IMR-90 (cell line): Measurements from ENCODE around the gene PPP3CA. TPM values are rescaled to one million over a fixed set of nuclear protein-coding genes. Genes with fewer than 3 reads are reported as not detected.

Source experiments
- ATAC-seq: fragments of 200-7000 bp; cut with Tn5 transposase; 2 replicates; pipeline ENCODE4 v1.9.1; 2020; ENCODE audit warnings: low read depth, mild to moderate bottlenecking, moderate library complexity
- BruUV-seq: library from RNA; stranded (reverse); fragments of 400-500 nt; replicated peaks from 2 replicates; lab custom pipeline; 2021; lab: Mats Ljungman, UMichigan
- CTCF ChIA-PET: fragments of 300-600 bp; formaldehyde crosslinking; extraction: SDS; loops from one replicate; lab custom pipeline; 2021; ENCODE audit warnings: antibody characterized with exemption; lab: Yijun Ruan, JAX
- POLR2A ChIA-PET: fragments of 300-600 bp; sonication (Branson Sonifier 250); formaldehyde crosslinking; loops from one replicate; lab custom pipeline; 2022; ENCODE audit warnings: antibody characterized with exemption; ENCODE audit not compliant: unreplicated experiment; lab: Charles Lee
- DNase-seq: peaks from one replicate; pipeline ENCODE4 v3.0.0; 2013
- H2AFZ ChIP-seq: replicated peaks from 2 replicates; pipeline ENCODE3; 2013; ENCODE audit warnings: low read length, mild to moderate bottlenecking; ENCODE audit not compliant: poor library complexity
- H2AK5ac ChIP-seq: 2 replicates; pipeline ENCODE4 v1.6.1; 2013; ENCODE audit warnings: low read depth, low read length, inconsistent platforms
- H2AK9ac ChIP-seq: replicated peaks from 2 replicates; pipeline ENCODE3; 2013; ENCODE audit warnings: mild to moderate bottlenecking, low read depth, low read length, moderate library complexity; ENCODE audit not compliant: poor library complexity
- H2BK120ac ChIP-seq: 2 replicates; pipeline ENCODE4 v1.6.1; 2013; ENCODE audit warnings: low read depth, low read length, inconsistent platforms
- H2BK15ac ChIP-seq: 3 replicates; pipeline ENCODE4 v1.6.1; 2013; ENCODE audit warnings: low read depth, low read length, inconsistent platforms
- H2BK20ac ChIP-seq: 2 replicates; pipeline ENCODE4 v1.6.1; 2013; ENCODE audit warnings: low read depth, mild to moderate bottlenecking, inconsistent platforms, low read length, moderate library complexity
- H2BK5ac ChIP-seq: 2 replicates; pipeline ENCODE4 v1.6.1; 2013; ENCODE audit warnings: mild to moderate bottlenecking, low read depth, low read length, inconsistent platforms; ENCODE audit not compliant: poor library complexity, severe bottlenecking
- H3K14ac ChIP-seq: replicated peaks from 2 replicates; pipeline ENCODE4 v1.6.1; 2013; ENCODE audit warnings: low read depth, low read length, inconsistent platforms
- H3K18ac ChIP-seq: 2 replicates; pipeline ENCODE4 v1.6.1; 2013; ENCODE audit warnings: low read depth, low read length, control low read depth
- H3K23ac ChIP-seq: 2 replicates; pipeline ENCODE4 v1.6.1; 2013; ENCODE audit warnings: low read depth, low read length, inconsistent platforms
- H3K27ac ChIP-seq: 2 replicates; pipeline ENCODE4 v1.5.1; 2013; ENCODE audit warnings: mild to moderate bottlenecking, control low read depth, low read length; ENCODE audit not compliant: insufficient read depth
- H3K27me3 ChIP-seq: 2 replicates; pipeline ENCODE4 v1.6.1; 2013; ENCODE audit warnings: low read length; ENCODE audit not compliant: control insufficient read depth, insufficient read depth
- H3K36me3 ChIP-seq: 2 replicates; pipeline ENCODE4 v1.6.1; 2013; ENCODE audit warnings: low read length, mixed read lengths; ENCODE audit not compliant: control insufficient read depth, insufficient read depth
- H3K4ac ChIP-seq: 2 replicates; pipeline ENCODE4 v1.6.1; 2013; ENCODE audit warnings: low read depth, low read length, inconsistent platforms
- H3K4me1 ChIP-seq: 2 replicates; pipeline ENCODE4 v1.6.1; 2013; ENCODE audit warnings: low read length, mixed read lengths; ENCODE audit not compliant: control insufficient read depth, insufficient read depth
- H3K4me2 ChIP-seq: 2 replicates; pipeline ENCODE4 v1.6.1; 2013; ENCODE audit warnings: low read depth, mild to moderate bottlenecking, control low read depth, low read length, moderate library complexity
- H3K4me3 ChIP-seq: 2 replicates; pipeline ENCODE4 v1.5.1; 2013; ENCODE audit warnings: low read depth, mild to moderate bottlenecking, control low read depth, low read length, moderate library complexity; ENCODE audit not compliant: insufficient read depth
- H3K56ac ChIP-seq: 2 replicates; pipeline ENCODE4 v1.6.1; 2013; ENCODE audit warnings: low read length, inconsistent platforms; ENCODE audit not compliant: insufficient read depth; ENCODE audit errors: extremely low read depth
- H3K79me1 ChIP-seq, 2 experiments: 2 replicates each; pipeline ENCODE4 v1.6.1; 2013; ENCODE audit warnings: low read length in 2 of 2, inconsistent platforms in 1 of 2, low read depth in 1 of 2
- H3K9ac ChIP-seq: 2 replicates; pipeline ENCODE4 v1.6.1; 2013; ENCODE audit warnings: low read depth, low read length, control low read depth
- H3K9me1 ChIP-seq: 2 replicates; pipeline ENCODE4 v1.6.1; 2013; ENCODE audit warnings: low read length, inconsistent platforms; ENCODE audit not compliant: insufficient read depth
- H3K9me3 ChIP-seq: 2 replicates; pipeline ENCODE4 v1.6.1; 2013; ENCODE audit warnings: low read length; ENCODE audit not compliant: control insufficient read depth, insufficient read depth
- H4K20me1 ChIP-seq: 2 replicates; pipeline ENCODE4 v1.6.1; 2013; ENCODE audit warnings: low read length, inconsistent platforms; ENCODE audit not compliant: insufficient read depth
- H4K5ac ChIP-seq: 2 replicates; pipeline ENCODE4 v1.6.1; 2013; ENCODE audit warnings: mild to moderate bottlenecking, low read depth, low read length, control low read depth
- H4K8ac ChIP-seq, 2 experiments: 2 replicates each; pipeline ENCODE4 v1.6.1; 2013; ENCODE audit warnings: low read depth in 2 of 2, low read length in 2 of 2, control low read depth in 1 of 2, inconsistent platforms in 1 of 2
- H4K91ac ChIP-seq: 2 replicates; pipeline ENCODE4 v1.6.1; 2013; ENCODE audit warnings: low read depth, low read length, inconsistent platforms; ENCODE audit not compliant: insufficient read depth
- CEBPB ChIP-seq: IDR thresholded peaks from 2 replicates; pipeline ENCODE4 v1.6.1; 2012; ENCODE audit warnings: low read depth, low read length, improper control_type of control experiment
- CHD1 ChIP-seq: IDR thresholded peaks from 2 replicates; pipeline ENCODE4 v1.6.1; 2012; ENCODE audit warnings: low read depth, low read length, improper control_type of control experiment
- FOS ChIP-seq: fragments of 150-350 bp; IDR thresholded peaks from 2 replicates; pipeline ENCODE4 v1.6.1; 2016; ENCODE audit warnings: low read depth, low read length
- MXI1 ChIP-seq: IDR thresholded peaks from 2 replicates; pipeline ENCODE4 v1.6.1; 2012; ENCODE audit warnings: low read depth, mild to moderate bottlenecking, low read length, moderate library complexity, borderline replicate concordance
- POLR2A ChIP-seq: IDR thresholded peaks from 2 replicates; pipeline ENCODE4 v1.6.1; 2012; ENCODE audit warnings: mild to moderate bottlenecking, low read depth, low read length
- RCOR1 ChIP-seq: IDR thresholded peaks from 2 replicates; pipeline ENCODE4 v1.6.1; 2012; ENCODE audit warnings: mild to moderate bottlenecking, low read length, improper control_type of control experiment; ENCODE audit not compliant: insufficient replicate concordance
- RFX5 ChIP-seq: IDR thresholded peaks from 2 replicates; pipeline ENCODE4 v1.8.0; 2012; ENCODE audit warnings: low read depth, mild to moderate bottlenecking, low read length, moderate library complexity
- SMC3 ChIP-seq: fragments of 150-350 bp; IDR thresholded peaks from 2 replicates; pipeline ENCODE4 v1.6.1; 2016; ENCODE audit warnings: low read depth, mild to moderate bottlenecking, antibody characterized with exemption, low read length, moderate library complexity
- WGBS, 2 experiments: methylation state at CpG; one replicate each; pipeline versions ENCODE4 v1.1.5 to v1.1.7; 2013; ENCODE audit warnings: missing lambda C conversion rate in 2 of 2; ENCODE audit not compliant: insufficient read length in 1 of 2; ENCODE audit errors: extremely low coverage in 2 of 2; 5-methylcytosine and 5-hydroxymethylcytosine counted together
- dilution Hi-C: fragments of 300-500 bp; cut with HindIII; formaldehyde crosslinking; loops from one replicate; pipeline ENCODE4 v1.14.3; 2018; ENCODE audit warnings: low sequenced_read_pairs; ENCODE audit not compliant: unreplicated experiment
- in situ Hi-C: fragments of 300-500 bp; cut with MboI; formaldehyde crosslinking; loops from 3 replicates; pipeline ENCODE4 v1.14.3; 2019; ENCODE audit warnings: low sequenced_read_pairs, inconsistent platforms, mixed read lengths
- intact Hi-C: fragments of 100-400 bp; cut with micrococcal nuclease; formaldehyde crosslinking; loops from 2 replicates; pipeline ENCODE4 v1.10.0; 2022
- polyA plus RNA-seq, 3 experiments: library from polyadenylated mRNA; depleted of rRNA; stranded (reverse); fragments of >200 nt; gene quantifications; 2 replicates each; pipeline ENCODE4 v1.2.3, GENCODE V29; 2012; ENCODE audit warnings: low replicate concordance in 1 of 3
- total RNA-seq: library from RNA; depleted of rRNA; stranded (reverse); fragments of >200 nt; gene quantifications from 2 replicates; pipeline ENCODE4 v1.2.3, GENCODE V29; 2012
- TF ChIP-seq, protein P1 (sequence below): fragments of 150-350 bp; IDR thresholded peaks from 2 replicates; pipeline ENCODE4 v1.6.1; 2016; ENCODE audit warnings: low read depth, mild to moderate bottlenecking, low read length, moderate library complexity, borderline replicate concordance
- TF ChIP-seq, protein P2 (sequence below): fragments of 150-350 bp; IDR thresholded peaks from 2 replicates; pipeline ENCODE4 v1.6.1; 2017; ENCODE audit warnings: mild to moderate bottlenecking, antibody characterized with exemption, low read length, low read depth

The PPP3CA gene
- total and polyA plus RNA-seq, 2 of the 4 experiments (the other 2 are of a cell fraction): 14.5 to 48.6 TPM

DNA sequence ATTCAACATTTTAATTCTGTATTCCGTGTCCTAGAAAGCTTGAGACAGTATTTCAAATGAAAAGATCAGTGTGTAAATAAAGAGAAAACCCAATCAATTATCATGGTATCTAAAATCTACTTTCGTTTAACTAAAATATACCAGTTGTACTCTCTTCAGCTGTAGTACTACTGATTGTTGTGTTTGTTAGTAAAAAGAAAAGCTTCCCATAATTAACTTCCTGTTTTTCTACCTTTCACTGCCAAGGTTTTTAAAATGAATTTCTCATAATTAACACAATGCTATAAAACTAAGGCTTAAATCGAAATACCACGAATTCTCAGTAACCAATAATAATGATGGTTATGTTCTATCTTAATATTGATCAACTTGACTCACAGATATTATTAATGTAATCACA, 37.4 kb downstream of the PPP3CA start:
- no peak for ATAC-seq
- WGBS, 2 experiments: no CpG with 5 or more reads among the region's 4 CpGs

More for the DNA sequence above, 37.4 kb downstream of the PPP3CA start:
- peaks cover 15 to 44% of the 10 kb centered on the region in 2 experiments for H3K79me1 ChIP-seq
- H3K14ac ChIP-seq: no peak overlapping the region
- no peak overlapping the region for H3K18ac ChIP-seq
- H3K4me1 ChIP-seq: peaks cover 7% of the 10 kb centered on the region
- no peak overlapping the region for H2AK5ac ChIP-seq
- POLR2A ChIA-PET: no interaction called here
- no peak overlapping the region for H3K23ac ChIP-seq
- H3K4ac ChIP-seq: no peak overlapping the region
- H4K20me1 ChIP-seq: peaks cover 12% of the 10 kb centered on the region; the same call in 1 of the 2 replicates
- intact Hi-C loops (no loop called here), dilution Hi-C loops (no loop called here), in situ Hi-C loops (no loop called here)
- no peak overlapping the region for H2BK120ac ChIP-seq
- no peaks in the 10 kb centered on the region for H3K27me3 ChIP-seq
- H3K27ac ChIP-seq: no peak overlapping the region
- CTCF ChIA-PET: no interaction called here
- no peak overlapping the region for H4K5ac ChIP-seq
- no peaks in the 10 kb centered on the region for H3K9me1 ChIP-seq
- DNase-seq: no peak
- TF ChIP-seq POLR2A: no peak
- no peak for TF ChIP-seq CEBPB
- no peak for TF ChIP-seq FOS
- no peak for TF ChIP-seq MXI1
- TF ChIP-seq, protein P1, sequence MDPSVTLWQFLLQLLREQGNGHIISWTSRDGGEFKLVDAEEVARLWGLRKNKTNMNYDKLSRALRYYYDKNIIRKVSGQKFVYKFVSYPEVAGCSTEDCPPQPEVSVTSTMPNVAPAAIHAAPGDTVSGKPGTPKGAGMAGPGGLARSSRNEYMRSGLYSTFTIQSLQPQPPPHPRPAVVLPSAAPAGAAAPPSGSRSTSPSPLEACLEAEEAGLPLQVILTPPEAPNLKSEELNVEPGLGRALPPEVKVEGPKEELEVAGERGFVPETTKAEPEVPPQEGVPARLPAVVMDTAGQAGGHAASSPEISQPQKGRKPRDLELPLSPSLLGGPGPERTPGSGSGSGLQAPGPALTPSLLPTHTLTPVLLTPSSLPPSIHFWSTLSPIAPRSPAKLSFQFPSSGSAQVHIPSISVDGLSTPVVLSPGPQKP: no peak
- TF ChIP-seq SMC3: no peak
- no peak for TF ChIP-seq CHD1
- no peak for TF ChIP-seq RFX5
- no peak for TF ChIP-seq RCOR1
- TF ChIP-seq, protein P2, sequence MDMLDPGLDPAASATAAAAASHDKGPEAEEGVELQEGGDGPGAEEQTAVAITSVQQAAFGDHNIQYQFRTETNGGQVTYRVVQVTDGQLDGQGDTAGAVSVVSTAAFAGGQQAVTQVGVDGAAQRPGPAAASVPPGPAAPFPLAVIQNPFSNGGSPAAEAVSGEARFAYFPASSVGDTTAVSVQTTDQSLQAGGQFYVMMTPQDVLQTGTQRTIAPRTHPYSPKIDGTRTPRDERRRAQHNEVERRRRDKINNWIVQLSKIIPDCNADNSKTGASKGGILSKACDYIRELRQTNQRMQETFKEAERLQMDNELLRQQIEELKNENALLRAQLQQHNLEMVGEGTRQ: no peak
- BruUV-seq: no TSS peak
- H3K9ac ChIP-seq: no peak overlapping the region
- no peak overlapping the region for H2BK5ac ChIP-seq
- no peak overlapping the region for H2BK20ac ChIP-seq
- no peak overlapping the region for H4K8ac ChIP-seq
- H3K4me3 ChIP-seq: no peak overlapping the region
- H2AK9ac ChIP-seq: no peak overlapping the region
- no peak overlapping the region for H2AFZ ChIP-seq
- no peak overlapping the region for H3K56ac ChIP-seq
- H4K91ac ChIP-seq: no peak overlapping the region
- no peak overlapping the region for H2BK15ac ChIP-seq
- no peaks in the 10 kb centered on the region for H3K9me3 ChIP-seq
- H3K36me3 ChIP-seq: no peaks in the 10 kb centered on the region
- H3K4me2 ChIP-seq: no peak overlapping the region
